H54 (cell line): ENCODE results near the gene MRPL54.
A peak's percentile ranks its signal among the peaks of the same experiment; 100 is the strongest.
"Not testable (repeated sequence)": the region's sequence is repeated elsewhere in the genome, so short reads cannot be mapped to it uniquely, and the experiment has no call there.

Experiments
- DNase-seq: peaks from one replicate; pipeline ENCODE4 v3.0.0; 2011; ENCODE audit warnings: low spot score, mixed read lengths; ENCODE audit not compliant: insufficient read length
- FAIRE-seq: peaks from 3 replicates; lab custom pipeline; 2011; peaks lifted over from hg19 to GRCh38; lab: Jason Lieb, UNC
- POLR2A ChIP-seq: IDR thresholded peaks from 2 replicates; pipeline ENCODE4 v1.6.1; 2011; ENCODE audit warnings: low read depth, mild to moderate bottlenecking, low read length

MRPL54 gene

GRCh38 chr19:3753631-3754410, 8.7 kb upstream of the MRPL54 start:
- no peak for TF ChIP-seq POLR2A
- no peak for DNase-seq
- no peak for FAIRE-seq

GRCh38 chr19:3757705-3758104, 4.8 kb upstream of the MRPL54 start:
- FAIRE-seq, DNase-seq: not testable (repeated sequence)

- not testable (repeated sequence) for FAIRE-seq, DNase-seq
Measured at GRCh38 chr19:3758297-3758696, 4.2 kb upstream of the MRPL54 start.

- TF ChIP-seq POLR2A, result no peak
- no peak for DNase-seq
- no peak for FAIRE-seq
Measured at GRCh38 chr19:3759482-3760254, 2.8 kb upstream of the MRPL54 start.

- TF ChIP-seq POLR2A, result no peak
- no peak for FAIRE-seq
- DNase-seq, result no peak
Measured at GRCh38 chr19:3760871-3761361, 1.6 kb upstream of the MRPL54 start.

GRCh38 chr19:3761382-3762129, 926 bp upstream of the MRPL54 start, which contains the start of gene APBA3:
Gene APBA3 (minus strand): TSS chr19:3761692. CDS start chr19:3760264, 1,428 bp downstream.
- FAIRE-seq, result no peak
- TF ChIP-seq POLR2A, result peak; percentile 86
- DNase-seq, result peak; percentile 91

GRCh38 chr19:3762130-3762473, 380 bp upstream of the MRPL54 start:
- FAIRE-seq (no peak), DNase-seq (no peak)
- no peak for TF ChIP-seq POLR2A

GRCh38 chr19:3765121-3765520, 2.6 kb downstream of the MRPL54 start:
- no peak for FAIRE-seq
- no peak for TF ChIP-seq POLR2A
- DNase-seq, result no peak

GRCh38 chr19:3765757-3766156, 3.3 kb downstream of the MRPL54 start:
- not testable (repeated sequence) for DNase-seq, FAIRE-seq

GRCh38 chr19:3766520-3766919, 4.0 kb downstream of the MRPL54 start:
- DNase-seq, result no peak
- no peak for TF ChIP-seq POLR2A
- FAIRE-seq, result no peak

- TF ChIP-seq POLR2A, result no peak
- no peak for DNase-seq
- no peak for FAIRE-seq
Measured at GRCh38 chr19:3767050-3767449, 4.6 kb downstream of the MRPL54 start.

GRCh38 chr19:3768015-3768747, 5.7 kb downstream of the MRPL54 start:
- TF ChIP-seq POLR2A, result no peak
- no peak for DNase-seq
- no peak for FAIRE-seq

GRCh38 chr19:3768748-3769099, 6.2 kb downstream of the MRPL54 start:
- FAIRE-seq (no peak), DNase-seq (no peak)
- TF ChIP-seq POLR2A, result no peak

- TF ChIP-seq POLR2A, result no peak
- FAIRE-seq, result no peak
- DNase-seq, result no peak
Measured at GRCh38 chr19:3769494-3769893, 7.0 kb downstream of the MRPL54 start.
